ENCODE data around the gene GFI1B.

DNA sequence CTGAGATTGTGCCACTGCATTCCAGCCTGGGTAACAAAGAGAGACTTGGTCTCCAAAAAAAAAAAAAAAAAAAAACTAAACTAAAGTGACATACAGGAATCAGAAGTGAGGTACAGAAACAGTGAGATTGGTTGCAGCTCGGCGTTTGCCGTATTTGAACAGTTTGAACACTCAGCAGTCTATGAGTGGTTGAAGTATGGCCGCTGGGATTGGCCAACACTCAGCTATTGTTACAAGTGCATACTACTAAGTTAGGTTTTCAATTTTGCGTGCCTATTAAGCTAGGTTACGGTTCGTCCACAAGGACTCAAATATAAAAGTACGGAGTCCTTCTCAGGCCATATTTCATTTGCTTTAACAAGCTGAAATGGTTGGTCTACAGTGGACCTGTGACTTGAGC, 30.7 kb upstream of the GFI1B start:
- TF ChIP-seq GATA2 (IDR thresholded peaks at IDR 0.05; ENCODE audit: low read depth, low read length): no peak
- TF ChIP-seq GATA3 (IDR thresholded peaks at IDR 0.05; ENCODE audit: low read depth, low read length): no peak
